Measurements from ENCODE around the gene CCDC66. TPM values are rescaled to one million over a fixed set of nuclear protein-coding genes. Genes with fewer than 3 reads are reported as not detected.

The CCDC66 gene
- total RNA-seq, 1 donor from 2014 or later: 12.6 TPM

DNA sequence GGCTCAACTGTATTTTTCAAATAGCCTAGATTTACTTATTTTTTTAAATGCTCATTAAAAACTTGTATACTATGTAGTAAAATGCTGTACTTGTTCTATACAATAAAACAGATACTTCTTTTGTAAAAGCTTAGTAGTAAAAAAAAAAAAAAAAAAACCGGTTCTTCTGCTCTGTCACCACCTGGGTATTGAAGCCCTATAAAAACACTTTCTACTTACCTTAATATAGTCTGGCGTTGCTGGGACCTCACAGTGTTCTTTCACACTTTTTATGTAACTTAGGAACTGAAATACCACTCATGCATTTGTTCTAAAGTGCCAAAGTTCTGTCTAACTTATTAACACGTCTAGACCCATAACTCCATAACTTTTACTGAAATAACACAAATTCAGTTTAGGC lies 64.7 kb downstream of the CCDC66 start:
- H3K4me1 Mint-ChIP-seq (ENCODE audit: low read depth): peaks cover 9% of the 10 kb centered on the region
- no peak overlapping the region for H3K27ac Mint-ChIP-seq (ENCODE audit: unreplicated experiment)
- no peaks in the 10 kb centered on the region for H3K27me3 Mint-ChIP-seq (ENCODE audit: low read depth)
- no peak overlapping the region for H3K4me3 Mint-ChIP-seq (ENCODE audit: unreplicated experiment)
- no peaks in the 10 kb centered on the region for H3K9me3 Mint-ChIP-seq (ENCODE audit: low read depth)
- DNase-seq (ENCODE audit: low spot score): no peak
- H3K36me3 Mint-ChIP-seq (ENCODE audit: low read depth): peaks cover 39% of the 10 kb centered on the region
- TF ChIP-seq, protein P1, sequence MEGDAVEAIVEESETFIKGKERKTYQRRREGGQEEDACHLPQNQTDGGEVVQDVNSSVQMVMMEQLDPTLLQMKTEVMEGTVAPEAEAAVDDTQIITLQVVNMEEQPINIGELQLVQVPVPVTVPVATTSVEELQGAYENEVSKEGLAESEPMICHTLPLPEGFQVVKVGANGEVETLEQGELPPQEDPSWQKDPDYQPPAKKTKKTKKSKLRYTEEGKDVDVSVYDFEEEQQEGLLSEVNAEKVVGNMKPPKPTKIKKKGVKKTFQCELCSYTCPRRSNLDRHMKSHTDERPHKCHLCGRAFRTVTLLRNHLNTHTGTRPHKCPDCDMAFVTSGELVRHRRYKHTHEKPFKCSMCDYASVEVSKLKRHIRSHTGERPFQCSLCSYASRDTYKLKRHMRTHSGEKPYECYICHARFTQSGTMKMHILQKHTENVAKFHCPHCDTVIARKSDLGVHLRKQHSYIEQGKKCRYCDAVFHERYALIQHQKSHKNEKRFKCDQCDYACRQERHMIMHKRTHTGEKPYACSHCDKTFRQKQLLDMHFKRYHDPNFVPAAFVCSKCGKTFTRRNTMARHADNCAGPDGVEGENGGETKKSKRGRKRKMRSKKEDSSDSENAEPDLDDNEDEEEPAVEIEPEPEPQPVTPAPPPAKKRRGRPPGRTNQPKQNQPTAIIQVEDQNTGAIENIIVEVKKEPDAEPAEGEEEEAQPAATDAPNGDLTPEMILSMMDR (IDR thresholded peaks at IDR 0.05): no peak

- TF ChIP-seq, protein P1 (IDR thresholded peaks at IDR 0.05): no peak
- no peak for DNase-seq (ENCODE audit: low spot score)
- Mint-ChIP-seq H3K4me3 (ENCODE audit: unreplicated experiment) (no peak overlapping the region), H3K27ac (ENCODE audit: unreplicated experiment) (no peak overlapping the region), H3K36me3 (ENCODE audit: low read depth) (peaks cover 36% of the 10 kb centered on the region), H3K4me1 (ENCODE audit: low read depth) (peaks cover 16% of the 10 kb centered on the region), H3K9me3 (ENCODE audit: low read depth) (no peaks in the 10 kb centered on the region), H3K27me3 (ENCODE audit: low read depth) (no peaks in the 10 kb centered on the region)
Observed at GRCh38 chr3:56622381-56622780, 65.4 kb downstream of the CCDC66 start.

DNA sequence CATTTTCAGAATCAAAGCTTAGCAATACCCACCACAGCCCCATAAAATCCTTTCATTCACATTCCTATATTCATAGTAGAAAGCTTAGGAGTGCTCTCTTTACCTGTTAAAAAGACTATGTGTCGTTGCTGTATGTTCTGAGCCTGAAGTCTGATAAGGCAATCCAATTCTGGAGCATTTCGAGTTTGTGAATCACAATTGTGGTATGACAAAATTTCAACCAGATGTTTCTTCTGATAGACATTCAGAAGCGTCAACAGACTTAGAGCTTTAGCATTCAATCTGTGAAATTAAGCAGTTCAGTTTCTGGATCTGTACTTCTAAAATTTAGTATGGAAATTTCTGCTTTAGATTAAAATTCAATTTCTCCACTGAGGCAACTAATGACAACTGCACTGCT lies 67.8 kb downstream of the CCDC66 start:
- peaks cover 29% of the 10 kb centered on the region for H3K36me3 Mint-ChIP-seq (ENCODE audit: low read depth)
- TF ChIP-seq, protein P1 (IDR thresholded peaks at IDR 0.05): no peak
- H3K9me3 Mint-ChIP-seq (ENCODE audit: low read depth): no peaks in the 10 kb centered on the region
- peak overlapping the region; percentile 45 for H3K27ac Mint-ChIP-seq (ENCODE audit: unreplicated experiment)
- peaks cover 20% of the 10 kb centered on the region for H3K4me1 Mint-ChIP-seq (ENCODE audit: low read depth)
- no peak overlapping the region for H3K4me3 Mint-ChIP-seq (ENCODE audit: unreplicated experiment)
- no peak for DNase-seq (ENCODE audit: low spot score)
- H3K27me3 Mint-ChIP-seq (ENCODE audit: low read depth): no peaks in the 10 kb centered on the region

DNA sequence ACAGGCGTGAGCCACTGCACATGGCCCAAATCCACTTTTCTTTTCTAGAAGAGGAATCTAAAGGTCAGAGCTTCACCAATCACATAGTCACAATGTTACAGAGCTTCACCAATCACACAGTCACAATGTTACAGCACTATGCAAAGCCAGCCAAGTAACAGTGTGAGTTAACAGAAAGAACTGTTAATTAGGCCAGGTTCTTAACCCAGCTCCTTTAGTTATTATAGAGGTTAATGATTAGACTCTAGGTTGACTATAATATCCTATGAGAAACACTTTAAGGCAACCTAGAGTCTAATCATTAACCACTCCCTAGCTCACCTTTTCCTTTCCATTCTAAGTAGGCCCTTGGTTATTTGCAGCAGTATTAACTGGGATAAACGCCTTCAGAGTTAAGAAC lies 72.1 kb downstream of the CCDC66 start:
- Mint-ChIP-seq H3K4me1 (ENCODE audit: low read depth) (peaks cover 20% of the 10 kb centered on the region), H3K27ac (ENCODE audit: unreplicated experiment) (no peak overlapping the region), H3K36me3 (ENCODE audit: low read depth) (peaks cover 16% of the 10 kb centered on the region), H3K27me3 (ENCODE audit: low read depth) (no peaks in the 10 kb centered on the region), H3K9me3 (ENCODE audit: low read depth) (no peaks in the 10 kb centered on the region), H3K4me3 (ENCODE audit: unreplicated experiment) (no peak overlapping the region)
- TF ChIP-seq, protein P1 (IDR thresholded peaks at IDR 0.05): no peak
- DNase-seq (ENCODE audit: low spot score): no peak

- H3K36me3 Mint-ChIP-seq (ENCODE audit: low read depth): peaks cover 16% of the 10 kb centered on the region
- H3K27ac Mint-ChIP-seq (ENCODE audit: unreplicated experiment): peak overlapping the region; percentile 32
- TF ChIP-seq, protein P1 (IDR thresholded peaks at IDR 0.05): no peak
- H3K4me1 Mint-ChIP-seq (ENCODE audit: low read depth): peaks cover 19% of the 10 kb centered on the region
- H3K9me3 Mint-ChIP-seq (ENCODE audit: low read depth): no peaks in the 10 kb centered on the region
- H3K4me3 Mint-ChIP-seq (ENCODE audit: unreplicated experiment): no peak overlapping the region
- no peak for DNase-seq (ENCODE audit: low spot score)
- no peaks in the 10 kb centered on the region for H3K27me3 Mint-ChIP-seq (ENCODE audit: low read depth)
Observed at GRCh38 chr3:56629451-56629850, 72.5 kb downstream of the CCDC66 start.
